HEK293 (cell line): ENCODE measurements around the gene C19orf25.

Source experiments
- CTCF ChIA-PET: fragments of 350-600 bp; formaldehyde crosslinking; extraction: SDS; loops from one replicate; lab custom pipeline; 2021; ENCODE audit warnings: antibody characterized with exemption; lab: Yijun Ruan, JAX
- POLR2A ChIA-PET: fragments of 300-600 bp; formaldehyde crosslinking; extraction: SDS; loops from one replicate; lab custom pipeline; 2020; ENCODE audit warnings: antibody characterized with exemption, inconsistent platforms; lab: Yijun Ruan, JAX
- H3K27ac ChIP-seq: fragments of 200-500 bp; sonication (Bioruptor generic); 2 replicates; pipeline ENCODE4 v1.5.1; 2014; ENCODE audit warnings: low read depth, low read length, control low read depth, inconsistent platforms; ENCODE audit errors: extremely low read depth
- H3K36me3 ChIP-seq, 2 experiments: fragments of 200-500 bp in 1 of 2; sonication (Bioruptor generic) in 1 of 2; 1 replicate in 1 of 2; 2 replicates in 1 of 2; pipeline ENCODE4 v1.5.1; 2014 to 2017; ENCODE audit warnings: inconsistent platforms in 2 of 2, low read length in 2 of 2; ENCODE audit not compliant: control insufficient read depth in 2 of 2, insufficient read depth in 1 of 2
- H3K4me1 ChIP-seq: fragments of 200-500 bp; sonication (Bioruptor generic); 2 replicates; pipeline ENCODE4 v1.5.1; 2014; ENCODE audit warnings: mild to moderate bottlenecking, low read length, inconsistent platforms; ENCODE audit not compliant: control insufficient read depth, insufficient read depth
- H3K4me3 ChIP-seq: 2 replicates; pipeline ENCODE4 v1.5.1; 2011; ENCODE audit warnings: low read depth, mild to moderate bottlenecking, control low read depth, low read length, moderate library complexity
- H3K9me3 ChIP-seq: fragments of 200-500 bp; sonication (Bioruptor generic); 2 replicates; pipeline ENCODE4 v1.5.1; 2014; ENCODE audit warnings: low read depth, low read length, inconsistent platforms; ENCODE audit not compliant: control insufficient read depth, insufficient read depth
- OVOL3 ChIP-seq: fragments of 450-650 bp; formaldehyde crosslinking; IDR thresholded peaks from 2 replicates; pipeline ENCODE4 v1.5.1; 2016; ENCODE audit warnings: missing biosample characterization, missing genetic modification characterization
- SALL2 ChIP-seq: fragments of 450-650 bp; formaldehyde crosslinking; IDR thresholded peaks from 2 replicates; pipeline ENCODE4 v1.5.0; 2017; ENCODE audit warnings: missing biosample characterization, mild to moderate bottlenecking, missing genetic modification characterization, borderline replicate concordance
- YY1 ChIP-seq: fragments of 450-650 bp; formaldehyde crosslinking; IDR thresholded peaks from 2 replicates; pipeline ENCODE4 v1.5.1; 2018; ENCODE audit warnings: missing biosample characterization, missing genetic modification characterization
- ZBTB48 ChIP-seq: fragments of 450-650 bp; formaldehyde crosslinking; IDR thresholded peaks from 2 replicates; pipeline ENCODE4 v1.5.1; 2016; ENCODE audit warnings: missing biosample characterization, missing genetic modification characterization
- ZBTB8A ChIP-seq: fragments of 450-650 bp; formaldehyde crosslinking; IDR thresholded peaks from 2 replicates; pipeline ENCODE4 v1.5.1; 2016; ENCODE audit warnings: missing biosample characterization, missing genetic modification characterization
- ZEB2 ChIP-seq: fragments of 450-650 bp; formaldehyde crosslinking; IDR thresholded peaks from 2 replicates; pipeline ENCODE4 v1.5.1; 2016; ENCODE audit warnings: missing biosample characterization, missing genetic modification characterization
- ZNF16 ChIP-seq: fragments of 450-650 bp; formaldehyde crosslinking; IDR thresholded peaks from 2 replicates; pipeline ENCODE4 v1.5.1; 2016; ENCODE audit warnings: low read depth, missing biosample characterization, missing genetic modification characterization
- ZNF2 ChIP-seq: fragments of 450-650 bp; formaldehyde crosslinking; IDR thresholded peaks from 2 replicates; pipeline ENCODE4 v1.5.1; 2016; ENCODE audit warnings: missing biosample characterization, missing genetic modification characterization
- ZNF221 ChIP-seq: fragments of 450-650 bp; formaldehyde crosslinking; IDR thresholded peaks from 2 replicates; pipeline ENCODE4 v1.5.1; 2017; ENCODE audit warnings: missing biosample characterization, missing genetic modification characterization, borderline replicate concordance
- ZNF274 ChIP-seq, 2 experiments: fragments of 200-500 bp in 1 of 2; fragments of 450-650 bp in 1 of 2; sonication (Bioruptor generic) in 1 of 2; formaldehyde crosslinking in 1 of 2; IDR thresholded peaks; 2 replicates each; pipeline versions ENCODE4 v1.5.1 to v1.6.1; 2014 to 2016; ENCODE audit warnings: borderline replicate concordance in 1 of 2, inconsistent platforms in 1 of 2, low read length in 1 of 2, missing biosample characterization in 1 of 2, missing genetic modification characterization in 1 of 2
- ZNF529 ChIP-seq: fragments of 450-650 bp; formaldehyde crosslinking; IDR thresholded peaks from 2 replicates; pipeline ENCODE4 v1.5.1; 2017; ENCODE audit warnings: missing genetic modification characterization, missing biosample characterization; ENCODE audit not compliant: insufficient replicate concordance
- ZNF544 ChIP-seq: fragments of 450-650 bp; formaldehyde crosslinking; IDR thresholded peaks from 2 replicates; pipeline ENCODE4 v1.5.0; 2017; ENCODE audit warnings: missing biosample characterization, missing genetic modification characterization
- ZNF664 ChIP-seq: fragments of 450-650 bp; formaldehyde crosslinking; IDR thresholded peaks from 2 replicates; pipeline ENCODE4 v1.5.1; 2016; ENCODE audit warnings: missing biosample characterization, missing genetic modification characterization
- ZNF747 ChIP-seq: fragments of 450-650 bp; formaldehyde crosslinking; IDR thresholded peaks from 2 replicates; pipeline ENCODE4 v1.5.1; 2016; ENCODE audit warnings: missing biosample characterization, missing genetic modification characterization
- ZNF830 ChIP-seq: fragments of 450-650 bp; IDR thresholded peaks from 2 replicates; pipeline ENCODE4 v1.5.0; 2018; ENCODE audit warnings: missing biosample characterization, missing genetic modification characterization, low read depth, mild to moderate bottlenecking, moderate library complexity
- TF ChIP-seq, protein P1 (sequence below): fragments of 450-650 bp; formaldehyde crosslinking; IDR thresholded peaks from 2 replicates; pipeline ENCODE4 v1.5.1; 2017; ENCODE audit warnings: missing biosample characterization, missing genetic modification characterization
- TF ChIP-seq, protein P2 (sequence below): fragments of 450-650 bp; formaldehyde crosslinking; IDR thresholded peaks from 2 replicates; pipeline ENCODE4 v1.5.1; 2016; ENCODE audit warnings: missing biosample characterization, missing genetic modification characterization

C19orf25 gene

DNA sequence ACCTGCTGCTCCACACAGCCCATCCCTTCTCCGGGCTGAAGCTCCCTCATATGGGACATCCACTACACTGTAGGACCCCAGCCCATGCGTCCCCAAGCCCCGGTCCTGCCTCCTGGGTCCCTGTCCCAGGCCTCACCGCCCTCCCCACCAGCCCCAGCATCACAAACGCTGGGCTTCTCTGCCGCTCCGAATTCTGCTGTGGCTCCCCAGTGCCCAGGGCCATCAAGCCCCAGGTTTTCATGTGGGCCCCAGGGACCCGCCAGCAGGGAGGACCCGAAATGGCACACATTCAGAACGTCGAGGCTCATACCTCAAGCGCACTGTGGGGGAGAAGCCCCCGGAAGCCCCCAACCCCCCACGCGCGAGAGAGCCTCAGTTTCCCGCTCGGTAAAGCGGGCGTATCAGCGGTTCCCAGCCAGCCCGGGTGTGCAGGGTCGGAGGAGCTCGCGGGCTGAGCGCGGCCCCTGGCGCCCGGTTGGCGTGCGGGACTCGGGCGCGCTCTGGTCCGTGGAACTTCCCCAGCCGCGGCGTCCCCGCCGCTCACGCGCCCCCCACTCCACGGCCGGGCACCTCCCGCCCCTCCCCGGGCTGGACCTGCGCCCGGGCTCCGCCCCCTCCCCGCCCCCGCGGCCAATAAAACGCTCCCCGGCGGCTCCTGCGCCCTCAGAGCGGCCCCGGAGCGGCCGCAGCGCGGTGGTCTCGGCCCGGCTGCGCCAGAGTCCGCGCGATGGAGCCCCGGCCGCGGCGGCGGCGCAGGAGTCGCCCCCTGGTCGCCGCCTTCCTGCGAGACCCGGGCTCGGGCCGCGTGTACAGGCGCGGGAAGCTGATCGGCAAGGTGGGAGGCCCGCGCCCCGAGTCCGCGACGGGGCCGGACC is 44.6 kb upstream of the C19orf25 start, which contains the start of gene PLK5:
Gene PLK5 (plus strand): TSS at position 666 of the 875 bp plus-strand sequence. CDS start 2,920 bp downstream, outside the sequence.
- Histone ChIP-seq H3K36me3 (no peaks in the 10 kb centered on the region), H3K4me3 (no peak within 1 kb of the TSS), H3K4me1 (no peaks in the 10 kb centered on the region), H3K9me3 (no peaks in the 10 kb centered on the region), H3K27ac (no peak within 1 kb of the TSS)
- ChIA-PET CTCF (no interaction called here), POLR2A (interaction anchor here (1.0 kb wide), 1 partner anchor 77 kb away, joined by 7 read pairs; no protein-coding TSS in a partner anchor)
- no peak for TF ChIP-seq ZBTB48 (tag by site-specific recombination)
- no peak for TF ChIP-seq ZNF221 (tag by site-specific recombination)
- no peak for TF ChIP-seq ZNF544 (tag by site-specific recombination)
- TF ChIP-seq ZNF747 = no peak
- no peak for TF ChIP-seq YY1 (tag by site-specific recombination)
- peak; percentile 93 for TF ChIP-seq ZNF16 (tag by site-specific recombination)
- TF ChIP-seq, protein P1, sequence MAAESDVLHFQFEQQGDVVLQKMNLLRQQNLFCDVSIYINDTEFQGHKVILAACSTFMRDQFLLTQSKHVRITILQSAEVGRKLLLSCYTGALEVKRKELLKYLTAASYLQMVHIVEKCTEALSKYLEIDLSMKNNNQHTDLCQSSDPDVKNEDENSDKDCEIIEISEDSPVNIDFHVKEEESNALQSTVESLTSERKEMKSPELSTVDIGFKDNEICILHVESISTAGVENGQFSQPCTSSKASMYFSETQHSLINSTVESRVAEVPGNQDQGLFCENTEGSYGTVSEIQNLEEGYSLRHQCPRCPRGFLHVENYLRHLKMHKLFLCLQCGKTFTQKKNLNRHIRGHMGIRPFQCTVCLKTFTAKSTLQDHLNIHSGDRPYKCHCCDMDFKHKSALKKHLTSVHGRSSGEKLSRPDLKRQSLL (tag by site-specific recombination) = peak; percentile 71; the same call in 1 of the 2 replicates
- TF ChIP-seq, protein P2, sequence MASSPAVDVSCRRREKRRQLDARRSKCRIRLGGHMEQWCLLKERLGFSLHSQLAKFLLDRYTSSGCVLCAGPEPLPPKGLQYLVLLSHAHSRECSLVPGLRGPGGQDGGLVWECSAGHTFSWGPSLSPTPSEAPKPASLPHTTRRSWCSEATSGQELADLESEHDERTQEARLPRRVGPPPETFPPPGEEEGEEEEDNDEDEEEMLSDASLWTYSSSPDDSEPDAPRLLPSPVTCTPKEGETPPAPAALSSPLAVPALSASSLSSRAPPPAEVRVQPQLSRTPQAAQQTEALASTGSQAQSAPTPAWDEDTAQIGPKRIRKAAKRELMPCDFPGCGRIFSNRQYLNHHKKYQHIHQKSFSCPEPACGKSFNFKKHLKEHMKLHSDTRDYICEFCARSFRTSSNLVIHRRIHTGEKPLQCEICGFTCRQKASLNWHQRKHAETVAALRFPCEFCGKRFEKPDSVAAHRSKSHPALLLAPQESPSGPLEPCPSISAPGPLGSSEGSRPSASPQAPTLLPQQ (tag by site-specific recombination) = peak; percentile 24; the same call in 1 of the 2 replicates
- TF ChIP-seq ZNF529 = no peak
- TF ChIP-seq ZNF830 = no peak

- no peaks in the 10 kb centered on the region for H3K4me1 ChIP-seq
- TF ChIP-seq ZBTB8A (tag by site-specific recombination) = peak; percentile 58
- TF ChIP-seq ZEB2 = no peak
- CTCF ChIA-PET = interaction anchor here (0.9 kb wide), 1 partner anchor 304 kb away, joined by 3 read pairs; no protein-coding TSS in a partner anchor
Observed at GRCh38 chr19:1522838-1523237, 43.8 kb upstream of the C19orf25 start.

GRCh38 chr19:1522061-1522460 is 43.0 kb upstream of the C19orf25 start:
- Histone ChIP-seq H3K9me3 (no peaks in the 10 kb centered on the region), H3K4me3 (no peak overlapping the region), H3K27ac (no peak overlapping the region), H3K4me1 (no peaks in the 10 kb centered on the region), H3K36me3 (no peaks in the 10 kb centered on the region)
- POLR2A ChIA-PET = no interaction called here
- CTCF ChIA-PET = interaction anchor here (0.8 to 0.9 kb wide), 2 partner anchors 24 to 304 kb away, joined by 3 read pairs; no protein-coding TSS in a partner anchor
- TF ChIP-seq ZNF274 (IDR thresholded peaks at IDR 0.05; ENCODE audit: low read length) (no peak), ZNF274 (tag by site-specific recombination; IDR thresholded peaks at IDR 0.05; ENCODE audit: borderline replicate concordance) (no peak), OVOL3 (tag by site-specific recombination) (no peak), ZNF2 (tag by site-specific recombination) (no peak), ZNF664 (peak; percentile 43; the same call in 1 of the 2 replicates), SALL2 (no peak)

More at GRCh38 chr19:1522838-1523237, 43.8 kb upstream of the C19orf25 start:
- no peak overlapping the region for H3K4me3 ChIP-seq
- H3K27ac ChIP-seq = no peak overlapping the region
- H3K36me3 ChIP-seq = no peaks in the 10 kb centered on the region
- POLR2A ChIA-PET = interaction anchor here (1.0 kb wide), 1 partner anchor 77 kb away, joined by 7 read pairs; no protein-coding TSS in a partner anchor
- H3K9me3 ChIP-seq = no peaks in the 10 kb centered on the region
